Nephron progenitor cell (in vitro differentiated cells): ENCODE data around the gene SHMT1.

ENCODE experiments used
- DNase-seq: peaks from one replicate; pipeline ENCODE4 v3.0.0; 2021
- H3K27ac Mint-ChIP-seq: 2 replicates; pipeline ENCODE4 v1.8.0; 2021; ENCODE audit warnings: mild to moderate bottlenecking, moderate library complexity, mixed read lengths
- H3K27me3 Mint-ChIP-seq: 2 replicates; pipeline ENCODE4 v1.8.0; 2021; ENCODE audit warnings: mild to moderate bottlenecking, low read depth, mixed read lengths; ENCODE audit not compliant: poor library complexity
- H3K36me3 Mint-ChIP-seq: 2 replicates; pipeline ENCODE4 v1.8.0; 2021; ENCODE audit warnings: low read depth, mixed read lengths
- H3K4me1 Mint-ChIP-seq: 2 replicates; pipeline ENCODE4 v1.8.0; 2021; ENCODE audit warnings: mixed read lengths
- H3K4me3 Mint-ChIP-seq: 2 replicates; pipeline ENCODE4 v1.8.0; 2021; ENCODE audit warnings: mild to moderate bottlenecking, moderate library complexity, mixed read lengths
- H3K9me3 Mint-ChIP-seq: 2 replicates; pipeline ENCODE4 v1.8.0; 2021; ENCODE audit warnings: mild to moderate bottlenecking, moderate library complexity, mixed read lengths
- TF ChIP-seq, protein P1 (sequence below): fragments of 200-600 bp; sonication (generic); IDR thresholded peaks from 2 replicates; pipeline ENCODE4 v1.5.0; 2021; ENCODE audit warnings: antibody characterized with exemption

Gene SHMT1

DNA sequence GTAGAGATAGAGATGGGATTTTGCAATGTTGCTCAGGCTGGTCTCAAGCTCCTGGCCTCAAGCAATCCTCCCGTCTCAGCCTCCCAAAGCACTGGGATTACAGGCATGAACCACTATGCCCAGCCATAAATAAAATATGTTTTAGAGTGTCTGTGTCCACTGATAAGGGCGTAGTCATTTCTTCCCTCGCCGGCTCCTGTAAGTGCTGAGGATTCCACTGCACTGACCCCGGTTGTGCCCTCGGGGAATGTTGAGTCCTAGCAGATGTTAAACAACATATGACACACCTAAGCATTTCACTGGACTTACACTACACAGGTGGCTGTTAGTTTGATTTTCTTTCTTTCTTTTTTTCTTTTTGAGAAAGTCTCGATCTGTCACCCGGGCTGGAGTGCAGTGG, 5.6 kb upstream of the SHMT1 start:
- H3K36me3 Mint-ChIP-seq: no peaks in the 10 kb centered on the region
- H3K4me1 Mint-ChIP-seq: no peaks in the 10 kb centered on the region
- H3K27ac Mint-ChIP-seq: no peak overlapping the region
- H3K27me3 Mint-ChIP-seq: peaks cover 27% of the 10 kb centered on the region
- TF ChIP-seq, protein P1, sequence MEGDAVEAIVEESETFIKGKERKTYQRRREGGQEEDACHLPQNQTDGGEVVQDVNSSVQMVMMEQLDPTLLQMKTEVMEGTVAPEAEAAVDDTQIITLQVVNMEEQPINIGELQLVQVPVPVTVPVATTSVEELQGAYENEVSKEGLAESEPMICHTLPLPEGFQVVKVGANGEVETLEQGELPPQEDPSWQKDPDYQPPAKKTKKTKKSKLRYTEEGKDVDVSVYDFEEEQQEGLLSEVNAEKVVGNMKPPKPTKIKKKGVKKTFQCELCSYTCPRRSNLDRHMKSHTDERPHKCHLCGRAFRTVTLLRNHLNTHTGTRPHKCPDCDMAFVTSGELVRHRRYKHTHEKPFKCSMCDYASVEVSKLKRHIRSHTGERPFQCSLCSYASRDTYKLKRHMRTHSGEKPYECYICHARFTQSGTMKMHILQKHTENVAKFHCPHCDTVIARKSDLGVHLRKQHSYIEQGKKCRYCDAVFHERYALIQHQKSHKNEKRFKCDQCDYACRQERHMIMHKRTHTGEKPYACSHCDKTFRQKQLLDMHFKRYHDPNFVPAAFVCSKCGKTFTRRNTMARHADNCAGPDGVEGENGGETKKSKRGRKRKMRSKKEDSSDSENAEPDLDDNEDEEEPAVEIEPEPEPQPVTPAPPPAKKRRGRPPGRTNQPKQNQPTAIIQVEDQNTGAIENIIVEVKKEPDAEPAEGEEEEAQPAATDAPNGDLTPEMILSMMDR: no peak
- H3K4me3 Mint-ChIP-seq: no peak overlapping the region
- H3K9me3 Mint-ChIP-seq: peaks cover 3% of the 10 kb centered on the region
- no peak for DNase-seq

DNA sequence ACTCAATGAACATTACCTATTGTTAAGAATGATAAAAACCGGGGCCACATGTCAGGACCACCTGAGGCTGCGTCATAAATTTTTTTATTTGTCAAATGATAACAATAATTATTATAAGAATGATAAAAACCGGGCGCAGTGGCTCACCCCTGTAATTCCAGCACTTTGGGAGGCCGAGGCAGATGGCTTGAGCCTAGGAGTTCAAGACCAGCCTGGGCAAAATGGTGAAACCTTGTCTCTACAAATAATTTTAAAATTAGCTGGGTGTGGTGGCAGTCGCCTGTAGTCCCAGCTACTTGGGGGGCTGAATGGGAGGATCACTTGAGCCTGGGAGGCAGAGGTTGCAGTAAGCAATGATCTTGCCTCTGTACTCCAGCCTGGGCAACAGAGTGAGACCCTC, 816 bp upstream of the SHMT1 start:
- Mint-ChIP-seq H3K27ac (no peak overlapping the region), H3K4me1 (peaks cover 22% of the 10 kb centered on the region), H3K4me3 (no peak overlapping the region), H3K36me3 (peaks cover 15% of the 10 kb centered on the region), H3K27me3 (peaks cover 11% of the 10 kb centered on the region), H3K9me3 (peaks cover 3% of the 10 kb centered on the region)
- TF ChIP-seq, protein P1: no peak
- no peak for DNase-seq

DNA sequence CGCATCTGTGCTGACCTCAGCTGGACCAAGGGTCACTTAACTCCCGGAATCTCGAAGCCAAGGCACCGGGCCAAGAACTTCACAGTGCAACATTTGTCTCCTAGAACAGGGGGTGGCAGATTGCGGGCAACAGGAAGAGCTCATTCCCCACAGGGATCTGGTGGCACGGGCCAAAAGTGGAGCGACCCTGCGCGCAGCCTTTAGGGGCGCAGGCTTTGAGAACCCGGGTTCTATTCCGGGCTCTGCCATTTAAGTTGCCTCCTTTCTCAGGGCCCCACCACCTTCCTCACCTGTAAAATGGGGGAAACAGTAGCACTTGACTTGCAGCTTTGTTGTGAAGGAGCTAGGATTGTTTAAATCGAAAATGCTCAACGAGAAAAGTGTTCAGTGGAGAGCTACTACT, 651 bp downstream of the SHMT1 start:
- Mint-ChIP-seq H3K4me3 (peak overlapping the region; percentile 88), H3K27me3 (peaks cover 6% of the 10 kb centered on the region), H3K36me3 (peaks cover 15% of the 10 kb centered on the region), H3K27ac (no peak overlapping the region), H3K4me1 (peaks cover 22% of the 10 kb centered on the region), H3K9me3 (peaks cover 3% of the 10 kb centered on the region)
- TF ChIP-seq, protein P1: no peak
- DNase-seq: peak; percentile 43

DNA sequence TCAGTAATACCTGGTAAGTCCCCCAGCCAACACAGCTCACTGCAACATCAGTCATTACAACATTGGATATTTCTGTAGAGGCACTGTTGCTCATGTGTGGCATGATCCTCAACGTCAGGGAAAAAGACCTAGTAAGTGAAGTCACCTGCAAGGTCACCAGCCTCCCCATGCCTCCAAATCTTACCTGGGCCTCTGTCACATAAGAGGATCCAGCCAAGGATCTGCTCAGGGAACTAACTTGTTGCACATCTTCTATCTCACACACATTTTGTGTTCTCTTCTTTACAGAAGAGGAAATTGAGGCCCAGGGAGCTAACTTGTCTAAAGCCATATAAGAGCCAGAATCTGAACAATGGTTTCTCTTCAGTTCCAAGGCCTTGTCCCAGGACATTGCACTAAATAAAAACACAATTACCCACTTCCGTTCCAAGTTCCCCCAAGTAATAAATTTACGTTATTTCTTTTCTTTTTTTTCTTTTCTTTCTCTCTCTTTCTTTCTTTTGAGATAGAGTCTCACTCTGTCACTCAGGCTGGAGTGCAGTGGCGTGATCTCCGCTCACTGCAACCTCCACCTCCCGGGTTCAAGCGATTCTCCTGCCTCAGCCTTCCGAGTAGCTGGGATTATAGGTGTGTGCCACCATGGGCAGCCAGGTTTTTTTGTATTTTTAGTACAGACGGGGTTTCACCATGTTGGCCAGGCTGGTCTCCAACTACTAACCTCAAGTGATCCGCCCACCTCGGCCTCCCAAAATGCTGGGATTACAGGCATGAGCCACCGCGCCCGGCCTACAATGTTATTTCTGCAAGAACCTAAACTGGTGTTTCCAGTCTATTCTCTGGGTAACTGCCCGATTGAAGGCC, 1.3 kb downstream of the SHMT1 start:
- Mint-ChIP-seq H3K4me1 (peaks cover 22% of the 10 kb centered on the region), H3K27ac (no peak overlapping the region)

DNA sequence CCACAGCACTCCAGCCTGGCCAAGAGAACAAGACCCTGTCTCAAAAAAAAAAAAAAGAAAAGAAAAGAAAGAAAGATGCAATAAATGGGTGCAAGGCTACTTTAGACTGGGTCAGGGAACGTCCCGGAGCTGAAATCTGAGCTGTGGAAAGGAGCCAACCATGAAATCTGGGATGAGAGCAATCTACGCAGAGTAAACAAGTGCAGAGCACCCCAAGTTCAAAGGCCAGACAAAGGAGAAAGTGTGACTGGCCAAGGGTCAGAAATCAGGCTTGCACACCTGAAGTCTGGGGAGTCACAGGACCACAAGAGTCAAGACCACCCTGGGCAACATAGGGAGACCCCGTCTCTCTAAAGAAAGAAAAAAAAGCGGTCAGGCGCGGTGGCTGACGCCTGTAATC, 2.8 kb downstream of the SHMT1 start:
- DNase-seq: no peak
- TF ChIP-seq, protein P1: no peak
- Mint-ChIP-seq H3K4me3 (peak overlapping the region; percentile 19), H3K9me3 (no peaks in the 10 kb centered on the region), H3K36me3 (peaks cover 24% of the 10 kb centered on the region), H3K27me3 (no peaks in the 10 kb centered on the region), H3K4me1 (peaks cover 22% of the 10 kb centered on the region), H3K27ac (no peak overlapping the region)

More for the DNA sequence above, 1.3 kb downstream of the SHMT1 start:
- TF ChIP-seq, protein P1: no peak
- Mint-ChIP-seq H3K36me3 (peaks cover 15% of the 10 kb centered on the region), H3K9me3 (peaks cover 3% of the 10 kb centered on the region), H3K27me3 (peaks cover 6% of the 10 kb centered on the region), H3K4me3 (peak overlapping the region; percentile 88)
- no peak for DNase-seq

DNA sequence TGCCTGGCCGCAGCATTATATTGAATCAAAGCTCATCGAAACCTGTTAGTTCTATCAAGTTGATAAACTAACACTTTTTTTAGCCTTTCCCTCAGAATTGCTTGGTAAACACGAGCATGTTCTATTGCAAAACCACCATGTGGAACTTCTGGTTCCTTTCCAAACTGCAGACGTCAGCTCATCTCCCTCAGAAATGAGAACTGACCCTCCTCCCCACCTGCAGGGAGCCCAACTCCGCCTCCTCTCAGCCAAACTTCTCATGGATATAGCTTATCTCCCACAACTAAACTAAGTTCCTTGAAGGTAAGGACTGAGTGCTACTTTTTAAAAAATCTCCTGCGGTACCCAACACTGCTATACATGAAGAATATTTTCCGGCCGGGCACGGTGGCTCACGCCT, 6.7 kb downstream of the SHMT1 start:
- TF ChIP-seq, protein P1: no peak
- Mint-ChIP-seq H3K4me1 (peaks cover 6% of the 10 kb centered on the region), H3K27ac (no peak overlapping the region), H3K27me3 (peaks cover 4% of the 10 kb centered on the region), H3K4me3 (no peak overlapping the region), H3K36me3 (peaks cover 50% of the 10 kb centered on the region), H3K9me3 (no peaks in the 10 kb centered on the region)
- DNase-seq: no peak
